HT-29 (cell line): ENCODE data around the gene LEFTY2. TPM values are rescaled to one million over a fixed set of nuclear protein-coding genes. Genes with fewer than 3 reads are reported as not detected.
"Not testable (repeated sequence)": the region's sequence is repeated elsewhere in the genome, so short reads cannot be mapped to it uniquely, and the experiment has no call there.

Source experiments
- DNase-seq: peaks from one replicate; pipeline ENCODE4 v3.0.0-alpha.2; 2015; ENCODE audit warnings: low spot score
- total RNA-seq: library from RNA; depleted of rRNA; stranded (reverse); fragments of >200 nt; shearing (Covaris generic); gene quantifications from 2 replicates; pipeline ENCODE4 v1.2.3, GENCODE V29; 2014; rRNA removed

Gene LEFTY2, protein sequence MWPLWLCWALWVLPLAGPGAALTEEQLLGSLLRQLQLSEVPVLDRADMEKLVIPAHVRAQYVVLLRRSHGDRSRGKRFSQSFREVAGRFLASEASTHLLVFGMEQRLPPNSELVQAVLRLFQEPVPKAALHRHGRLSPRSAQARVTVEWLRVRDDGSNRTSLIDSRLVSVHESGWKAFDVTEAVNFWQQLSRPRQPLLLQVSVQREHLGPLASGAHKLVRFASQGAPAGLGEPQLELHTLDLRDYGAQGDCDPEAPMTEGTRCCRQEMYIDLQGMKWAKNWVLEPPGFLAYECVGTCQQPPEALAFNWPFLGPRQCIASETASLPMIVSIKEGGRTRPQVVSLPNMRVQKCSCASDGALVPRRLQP
- total RNA-seq = not detected in 2 replicates

DNA sequence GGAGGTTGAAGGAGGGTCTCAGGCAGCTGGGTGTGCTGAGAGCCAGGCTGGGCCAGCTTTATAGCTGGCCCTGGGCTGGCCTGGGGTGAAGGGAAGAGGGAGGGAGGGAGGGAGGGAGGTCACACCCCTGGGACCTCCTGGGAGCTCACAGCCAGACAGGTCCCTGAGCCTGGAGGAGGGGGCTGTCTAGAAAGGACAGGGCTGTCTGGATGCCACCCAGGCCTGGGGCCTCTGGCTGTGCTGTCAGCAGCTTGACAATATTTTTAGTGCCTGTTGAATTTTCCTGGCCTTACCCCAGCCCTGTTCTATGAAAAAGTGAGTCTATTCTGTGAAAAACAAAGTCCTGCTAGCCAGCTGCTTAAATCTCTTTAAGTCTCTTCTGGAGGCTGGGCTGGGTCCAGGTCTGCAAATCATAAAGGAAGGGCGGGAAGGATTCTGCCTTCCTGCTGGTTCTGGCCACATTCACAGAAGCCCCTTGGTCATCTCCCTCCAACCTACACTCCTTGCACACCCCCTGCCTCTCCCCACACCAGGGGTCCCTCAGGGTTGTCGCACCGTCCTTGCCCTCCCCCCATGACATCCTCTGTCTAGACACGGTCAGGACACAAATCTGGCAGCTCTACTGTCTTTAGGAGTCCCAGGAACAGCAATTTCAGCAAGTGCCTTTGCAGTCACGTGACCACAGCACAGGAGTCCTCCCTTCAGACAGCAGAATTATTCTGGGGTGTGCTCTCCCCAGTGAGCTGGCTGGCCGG is at the start of gene LEFTY2:
Gene LEFTY2, minus strand, starts transcription at position 34 of the 755 bp plus-strand sequence. CDS start 80 bp downstream, outside the sequence.
- no peak for DNase-seq

DNA sequence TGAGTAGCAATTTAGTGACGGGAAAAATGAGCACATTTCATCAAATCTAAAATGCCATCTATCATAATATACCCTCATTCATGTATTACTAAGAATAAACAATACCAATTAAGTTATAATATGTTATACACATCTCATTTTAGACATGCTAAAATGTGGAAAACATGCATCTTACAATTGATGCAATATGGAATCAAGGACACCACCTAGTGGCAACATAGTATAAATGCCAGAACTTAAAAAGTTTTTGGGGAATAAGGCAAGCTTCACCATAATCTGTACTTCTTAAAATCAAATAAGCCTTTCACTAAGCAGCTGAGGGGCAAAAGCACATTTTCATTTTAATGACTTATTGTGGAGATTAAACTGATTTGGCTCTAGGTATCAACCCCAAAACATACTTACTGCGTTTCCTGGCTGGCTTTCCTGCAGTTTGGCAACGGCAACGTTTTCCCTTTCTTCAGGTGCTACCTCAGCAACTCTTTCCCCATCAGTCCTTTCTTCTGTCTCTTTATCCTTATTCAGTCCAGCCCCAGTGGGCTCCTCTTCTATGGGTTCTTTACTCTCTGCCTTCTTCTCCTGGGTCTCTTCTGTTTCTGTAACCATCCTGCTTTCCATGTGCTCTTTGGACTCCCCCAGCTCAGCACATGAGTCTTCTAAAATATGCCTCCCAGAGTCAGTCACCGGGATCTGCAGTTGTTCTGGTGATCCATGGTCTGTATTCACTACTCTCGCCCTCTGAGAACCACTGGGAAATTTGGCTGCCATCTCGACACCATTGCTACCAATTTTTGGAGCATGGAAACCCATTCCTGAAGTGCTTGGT is 46.7 kb upstream of the LEFTY2 start:
- peak; percentile 58 for DNase-seq

DNA sequence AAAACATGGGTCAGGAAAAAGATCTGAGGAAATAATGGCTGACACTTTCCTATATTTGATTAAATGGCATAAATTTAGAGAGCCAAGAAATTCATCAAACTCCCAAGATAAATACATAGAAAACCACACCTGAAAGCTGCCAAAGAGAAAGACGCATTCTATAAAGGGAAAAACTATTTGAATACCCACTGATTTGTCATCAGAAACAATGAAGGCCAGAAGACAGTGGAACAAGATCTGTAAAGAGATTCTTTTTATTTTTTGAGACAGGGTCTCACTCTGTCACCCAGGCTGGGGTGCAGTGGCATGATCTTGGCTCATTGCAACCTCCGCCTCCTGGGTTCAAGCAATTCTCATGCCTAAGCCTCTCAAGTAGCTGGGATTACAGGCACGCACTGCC is 40.7 kb upstream of the LEFTY2 start:
- DNase-seq = no peak

DNA sequence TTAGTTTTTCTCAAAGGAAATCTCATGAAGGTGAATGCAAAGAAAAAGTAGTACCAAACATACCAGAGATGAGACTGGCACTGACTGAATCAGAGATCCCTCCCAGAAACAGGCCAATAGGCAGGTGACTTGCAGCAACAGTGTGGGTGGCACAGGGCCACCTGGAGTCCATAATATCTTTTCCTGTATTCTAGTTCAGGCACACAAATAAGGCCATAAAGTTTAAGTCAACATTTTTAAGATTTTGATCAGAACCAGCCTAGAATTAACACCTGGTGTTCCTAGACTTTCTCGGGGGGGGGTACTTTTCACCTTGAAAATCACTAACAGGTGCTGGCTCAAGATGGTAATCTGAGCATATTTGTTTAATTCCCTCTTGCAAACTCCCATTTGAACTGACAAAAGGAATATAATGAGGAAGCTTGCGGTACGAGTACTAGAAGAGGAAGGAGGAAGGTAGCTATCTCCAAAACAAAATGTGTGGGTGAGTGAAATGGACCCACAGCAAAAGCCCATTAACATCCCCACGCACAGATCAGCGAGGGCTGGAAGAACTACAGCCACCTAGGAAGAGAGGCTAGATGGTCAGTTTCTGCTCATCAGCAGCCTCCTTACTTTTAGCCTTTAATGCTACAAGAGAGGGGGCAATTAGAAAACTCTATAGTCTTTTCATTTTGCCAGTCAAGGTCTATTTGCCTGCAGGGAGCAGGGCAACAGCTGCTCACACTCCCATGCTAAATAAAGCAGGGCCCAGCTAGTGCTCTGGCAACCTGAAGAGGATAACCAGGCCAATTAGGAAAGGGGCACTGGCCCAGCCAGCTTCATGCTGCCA is 39.2 kb upstream of the LEFTY2 start:
- no peak for DNase-seq

DNA sequence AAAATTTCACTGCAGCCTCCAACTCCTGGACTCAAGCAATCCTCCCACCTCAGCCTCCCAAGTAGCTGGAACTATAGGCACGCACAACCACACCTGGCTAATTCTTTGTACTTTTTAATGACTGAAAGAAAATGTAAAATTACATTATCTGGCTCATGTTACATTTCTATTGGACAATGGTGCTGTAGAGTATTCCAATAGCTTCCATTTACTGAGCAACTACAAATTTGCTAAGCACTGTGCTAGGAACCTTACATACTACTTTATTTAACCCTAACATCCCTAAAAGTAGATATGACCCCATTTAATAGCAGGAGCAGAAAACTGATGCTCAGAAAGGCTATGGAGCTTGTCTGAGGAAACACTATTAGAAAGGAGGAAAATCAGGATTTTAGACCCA is 38.4 kb upstream of the LEFTY2 start:
- DNase-seq = no peak

DNA sequence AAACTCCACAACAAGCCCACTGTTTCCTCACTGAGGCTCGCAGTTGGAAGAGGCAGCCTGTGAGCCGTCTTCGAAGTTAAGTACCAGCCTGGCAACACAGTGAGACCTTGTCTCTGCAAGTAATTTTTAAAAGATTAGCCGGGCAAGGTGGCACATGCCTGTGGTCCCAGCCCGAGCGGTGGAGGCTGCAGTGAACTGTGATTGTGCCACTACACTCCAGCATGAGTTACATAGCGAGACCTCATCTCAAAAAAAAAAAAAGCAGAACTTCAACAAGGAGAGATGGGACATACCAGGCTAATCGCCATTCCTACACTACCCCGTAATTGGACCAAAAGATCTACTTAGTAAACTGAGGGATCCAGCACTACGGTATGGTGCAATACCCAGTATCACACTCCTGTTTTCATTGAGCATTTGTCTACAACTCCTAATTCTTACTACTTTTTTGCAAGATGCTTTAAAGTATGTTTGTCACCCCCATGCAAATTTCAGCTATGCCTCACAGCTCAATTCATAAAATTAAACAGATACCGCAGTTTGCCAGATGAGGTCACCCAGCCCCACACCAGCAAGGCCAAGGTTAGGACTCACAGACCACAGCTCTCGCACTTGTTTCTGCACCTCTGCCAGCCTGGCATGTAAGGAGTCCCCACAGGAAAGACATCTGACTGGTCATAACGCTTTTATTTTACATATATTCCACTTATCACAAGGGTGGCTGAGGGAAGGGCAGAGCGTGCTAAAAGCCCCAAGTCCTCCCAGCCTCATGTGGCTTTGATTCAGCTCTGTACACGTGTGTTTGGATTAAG is 37.1 kb upstream of the LEFTY2 start:
- no peak for DNase-seq

DNA sequence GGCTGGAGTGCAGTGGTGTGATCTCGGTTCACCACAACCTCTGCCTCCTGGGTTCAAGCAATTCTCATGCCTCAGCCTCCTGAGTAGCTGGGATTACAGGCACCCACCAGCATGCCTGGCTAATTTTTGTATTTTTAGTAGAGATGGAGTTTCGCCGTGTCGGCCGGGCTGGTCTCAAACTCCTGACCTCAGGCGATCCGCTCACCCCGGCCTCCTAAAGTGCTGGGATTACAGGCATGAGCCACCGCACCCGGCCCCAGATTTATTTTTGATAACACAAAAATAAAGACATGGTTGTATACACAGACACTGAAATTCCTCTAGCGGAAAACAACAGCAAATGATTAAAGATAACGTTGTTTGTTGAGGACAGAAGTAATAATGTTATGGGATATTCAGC is 34.1 kb upstream of the LEFTY2 start:
- not testable (repeated sequence) for DNase-seq

DNA sequence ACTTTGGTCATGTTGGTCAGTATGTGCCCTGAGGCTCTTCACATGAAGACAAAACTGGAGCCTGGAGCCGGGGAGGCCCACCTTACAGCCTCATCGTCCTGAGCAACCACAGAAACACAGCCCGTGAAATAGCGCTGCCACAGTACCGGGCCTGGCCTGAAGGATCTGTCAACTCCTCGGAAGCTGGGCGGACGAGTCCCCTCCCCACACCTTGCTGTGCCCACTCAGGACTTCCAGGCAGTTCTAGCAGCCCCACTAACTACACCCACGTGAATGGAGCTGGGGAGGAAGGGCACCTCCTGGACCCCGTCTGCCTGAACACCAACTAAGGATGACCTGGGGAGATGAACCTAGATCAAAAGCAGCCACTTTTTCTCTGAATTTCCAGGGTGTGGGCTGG is 33.4 kb upstream of the LEFTY2 start:
- DNase-seq = no peak

DNA sequence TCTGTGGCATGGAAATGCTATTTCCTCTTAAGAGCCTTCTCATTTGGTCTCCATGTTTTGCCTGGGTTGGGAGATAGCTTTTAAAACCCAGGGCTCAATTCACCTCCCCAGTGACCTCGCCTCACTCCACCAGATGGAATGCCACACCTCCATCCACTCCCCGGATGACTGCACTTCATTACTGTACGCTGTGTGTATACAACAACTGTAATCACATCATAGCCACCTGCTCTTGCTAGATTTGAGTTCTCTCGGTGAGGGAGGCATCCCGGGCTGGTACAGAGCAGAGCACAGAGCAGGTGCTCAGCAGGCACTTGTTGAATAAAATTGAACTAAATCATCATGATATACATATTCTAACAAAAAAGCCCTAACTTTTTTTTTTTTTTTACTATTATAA is 32.1 kb upstream of the LEFTY2 start:
- DNase-seq = peak; percentile 24

DNA sequence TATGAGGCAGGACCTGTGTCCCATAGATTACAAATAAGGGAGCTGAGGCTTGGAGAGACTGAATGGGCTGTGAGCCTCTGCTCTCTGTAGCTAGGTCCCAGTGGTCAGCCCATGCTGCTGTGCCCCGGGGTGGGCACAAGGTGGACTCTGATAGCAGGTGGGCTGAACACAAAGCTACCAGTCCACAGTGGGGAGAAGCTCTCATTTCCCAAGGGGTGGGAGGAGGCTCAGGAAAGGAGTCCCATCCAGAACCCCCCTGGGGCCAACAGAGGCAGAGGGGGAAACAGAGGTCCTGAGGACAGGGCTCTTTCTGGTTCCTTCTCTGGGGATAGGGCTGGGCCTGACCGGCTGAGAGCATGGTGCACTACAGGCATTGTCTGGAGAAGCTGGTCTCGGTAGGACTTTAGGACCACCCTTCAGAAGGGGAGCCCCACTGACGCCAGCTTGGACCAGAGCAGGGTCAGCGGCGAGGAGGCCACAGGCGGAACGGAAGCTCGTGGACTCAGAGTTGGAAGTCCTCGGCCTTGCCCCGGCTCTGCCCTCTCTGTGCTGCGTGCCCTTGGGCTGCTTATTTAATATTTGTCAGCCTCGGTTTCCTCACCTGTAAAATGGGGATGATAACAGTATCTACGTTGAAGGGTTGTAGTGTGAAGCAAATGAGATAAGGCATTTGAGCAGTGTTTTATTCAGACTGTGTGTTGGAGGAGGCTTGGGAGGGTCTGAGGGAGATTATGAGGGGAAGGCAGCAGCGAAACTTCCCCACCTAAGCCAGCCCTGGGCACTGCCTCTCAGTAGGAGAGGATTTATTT is 31.5 kb upstream of the LEFTY2 start:
- DNase-seq = no peak

DNA sequence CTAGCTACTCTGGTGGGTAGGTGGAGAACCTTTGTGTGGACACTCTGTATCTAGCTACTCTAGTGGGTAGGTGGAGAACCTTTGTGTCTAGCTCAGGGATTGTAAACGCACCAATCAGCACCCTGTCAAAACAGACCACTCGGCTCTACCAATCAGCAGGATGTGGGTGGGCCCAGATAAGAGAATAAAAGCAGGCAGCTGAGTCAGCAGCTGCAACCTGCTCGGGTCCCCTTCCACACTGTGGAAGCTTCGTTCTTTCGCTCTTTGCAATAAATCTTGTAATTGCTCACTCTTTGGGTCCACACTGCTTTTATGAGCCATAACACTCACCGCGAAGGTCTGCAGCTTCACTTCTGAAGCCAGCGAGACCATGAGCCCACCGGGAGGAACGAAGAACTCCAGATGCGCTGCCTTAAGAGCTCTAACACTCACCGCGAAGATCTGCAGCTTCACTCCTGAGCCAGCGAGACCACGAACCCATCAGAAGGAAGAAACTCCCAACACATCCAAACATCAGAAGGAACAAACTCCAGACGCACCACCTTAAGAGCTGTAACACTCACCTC is 29.7 kb upstream of the LEFTY2 start:
- not testable (repeated sequence) for DNase-seq

DNA sequence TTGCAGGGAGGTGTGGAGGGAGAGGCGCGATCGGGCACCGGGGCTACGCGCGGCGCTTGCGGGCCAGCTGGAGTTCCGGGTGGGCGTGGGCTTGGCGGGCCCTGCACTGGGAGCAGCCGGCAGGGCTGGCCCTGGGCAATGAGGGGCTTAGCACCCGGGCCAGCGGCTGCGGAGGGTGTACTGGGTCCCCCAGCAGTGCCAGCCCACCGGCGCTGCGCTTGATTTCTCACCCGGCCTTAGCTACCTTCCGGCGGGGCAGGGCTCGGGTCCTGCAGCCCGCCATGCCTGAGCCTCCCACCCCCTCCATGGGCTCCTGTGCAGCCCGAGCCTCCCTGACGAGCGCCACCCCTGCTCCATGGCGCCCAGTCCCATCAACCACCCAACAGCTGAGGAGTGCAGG is 28.7 kb upstream of the LEFTY2 start:
- not testable (repeated sequence) for DNase-seq

DNA sequence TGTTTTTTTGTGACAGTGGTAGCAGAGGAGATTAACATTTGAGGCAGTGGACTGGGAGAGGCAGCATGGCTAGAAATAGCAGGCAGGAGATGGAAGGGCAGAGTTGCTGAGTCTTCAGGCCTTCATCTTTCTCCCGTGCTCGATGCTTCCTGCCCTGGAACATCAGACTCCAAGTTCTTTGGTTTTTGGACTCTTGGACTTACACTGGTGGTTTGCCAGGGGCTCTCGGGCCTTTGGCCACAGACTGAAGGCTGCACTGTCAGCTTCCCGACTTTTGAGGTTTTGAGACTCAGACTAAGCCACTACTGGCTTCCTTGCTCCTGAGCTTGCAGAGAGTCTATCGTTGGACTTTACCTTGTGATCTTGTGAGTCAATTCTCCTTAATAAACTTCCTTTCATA is 24.2 kb upstream of the LEFTY2 start:
- DNase-seq = no peak

DNA sequence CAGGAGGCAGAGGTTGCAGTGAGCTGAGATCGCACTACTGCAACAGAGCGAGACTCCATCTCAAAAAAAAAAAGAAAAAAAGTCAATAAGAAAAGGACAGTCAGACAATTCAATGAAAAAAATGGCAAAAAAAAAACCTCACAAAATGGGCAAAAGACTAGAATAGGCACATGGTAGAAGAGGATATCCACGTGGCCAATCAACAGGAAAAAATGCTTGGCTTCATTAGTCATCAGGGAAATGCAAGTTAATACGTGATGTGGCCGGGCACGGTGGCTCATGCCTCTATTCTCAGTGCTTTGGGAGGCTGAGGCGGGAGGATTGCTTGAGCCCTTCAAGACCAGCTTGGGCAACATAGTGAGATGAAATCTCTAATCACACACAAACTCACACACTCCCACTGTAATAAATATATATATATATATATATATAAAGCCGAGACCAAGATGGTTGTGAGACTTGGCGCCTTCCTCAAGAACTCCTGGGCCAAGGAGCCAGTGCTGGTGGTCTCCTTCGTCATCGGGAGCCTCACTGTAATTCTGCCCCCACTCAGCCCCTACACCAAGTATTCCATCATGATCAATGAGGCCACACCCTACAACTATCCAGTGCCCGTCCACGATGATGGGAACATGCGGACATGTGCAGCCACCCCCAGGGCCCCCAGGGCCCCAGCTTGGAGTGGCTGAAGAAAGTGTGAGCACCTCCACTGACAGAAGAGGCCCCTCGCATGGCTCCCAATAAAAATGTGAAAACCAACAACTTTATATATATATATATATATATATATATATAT is 22.9 kb upstream of the LEFTY2 start:
- DNase-seq = no peak

DNA sequence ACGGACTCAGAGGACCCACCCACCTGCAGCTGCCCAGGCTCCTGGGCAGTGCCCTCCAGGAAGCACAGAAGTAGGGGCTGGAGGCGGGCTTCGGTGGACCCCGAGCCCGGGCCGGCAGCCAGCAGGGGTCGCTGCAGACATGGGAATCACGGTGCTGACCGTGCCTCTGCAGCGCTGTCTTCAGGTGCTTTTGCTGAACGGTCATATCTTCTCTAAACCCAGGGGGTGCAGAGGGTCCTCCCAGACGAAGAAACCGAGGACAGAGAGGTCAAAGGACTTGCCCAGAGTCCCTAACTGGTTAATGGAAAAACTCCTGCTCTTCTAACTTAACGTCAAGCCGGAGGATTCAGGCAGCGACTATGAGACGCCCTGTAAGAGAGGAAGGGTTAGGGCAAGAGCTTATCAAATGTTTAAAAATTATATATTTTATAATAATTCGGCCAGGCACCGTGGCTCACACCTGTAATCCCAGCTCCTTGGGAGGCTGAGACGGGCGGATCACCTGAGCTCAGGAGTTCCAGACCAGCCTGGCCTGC is 21.5 kb upstream of the LEFTY2 start:
- no peak for DNase-seq

DNA sequence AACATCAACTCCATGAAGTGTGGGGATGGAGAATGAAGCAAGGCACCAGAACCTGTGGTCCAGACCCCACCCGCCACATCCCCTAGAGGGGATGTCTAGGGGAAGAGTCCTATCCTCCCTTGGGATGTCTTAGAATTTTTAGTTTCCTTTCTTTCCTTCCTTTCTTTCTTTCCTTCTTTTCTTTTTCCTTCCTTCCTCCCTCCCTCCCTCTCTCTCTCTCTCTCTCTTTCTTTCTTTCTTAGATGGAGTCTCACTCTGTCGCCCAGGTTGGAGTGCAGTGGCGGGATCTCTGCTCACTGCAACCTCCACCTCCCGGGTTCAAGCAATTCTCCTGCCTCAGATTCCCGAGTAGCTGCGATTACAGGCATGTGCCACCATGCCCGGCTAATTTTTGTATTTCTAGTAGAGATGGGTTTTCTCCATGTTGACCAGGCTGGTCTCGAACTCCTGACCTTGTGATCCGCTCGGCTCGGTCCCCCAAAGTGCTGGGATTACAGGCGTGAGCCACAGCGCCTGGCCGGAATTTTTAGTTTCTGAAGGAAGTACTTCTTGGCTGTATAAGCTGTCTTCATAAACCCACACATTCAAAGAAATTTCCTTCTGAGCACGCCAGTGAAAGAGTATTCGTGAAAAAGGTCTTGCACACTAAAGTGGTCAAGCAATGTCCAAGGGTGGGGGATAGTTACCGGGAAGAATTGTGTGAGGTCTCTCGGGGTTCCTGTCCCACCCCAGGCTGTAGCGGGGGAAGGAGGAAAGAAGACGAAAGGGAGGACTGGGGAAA is 20.8 kb upstream of the LEFTY2 start:
- no peak for DNase-seq

DNA sequence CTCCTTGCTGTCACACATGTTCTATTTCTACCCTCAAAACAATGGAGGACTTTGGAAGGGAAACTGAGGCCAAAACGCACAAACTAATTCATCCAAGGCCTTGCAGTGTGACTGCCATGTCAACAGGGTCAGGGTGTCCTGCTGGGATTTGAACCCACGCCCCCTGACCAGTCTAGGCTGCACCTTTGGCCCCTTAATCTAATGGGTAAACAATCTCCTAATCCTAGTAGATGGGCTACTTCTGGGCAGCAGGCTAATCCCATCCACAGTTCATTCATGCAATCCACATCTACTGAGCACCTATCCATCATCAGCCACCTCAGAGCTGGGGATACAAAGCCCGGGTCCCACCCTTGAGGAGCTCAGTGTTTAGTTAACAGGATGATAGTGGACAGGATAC is 17.0 kb upstream of the LEFTY2 start:
- DNase-seq = no peak
